ENCODE measurements around the gene NBPF15.
"Not testable (repeated sequence)": the region's sequence is repeated elsewhere in the genome, so short reads cannot be mapped to it uniquely, and the experiment has no call there.

DNA sequence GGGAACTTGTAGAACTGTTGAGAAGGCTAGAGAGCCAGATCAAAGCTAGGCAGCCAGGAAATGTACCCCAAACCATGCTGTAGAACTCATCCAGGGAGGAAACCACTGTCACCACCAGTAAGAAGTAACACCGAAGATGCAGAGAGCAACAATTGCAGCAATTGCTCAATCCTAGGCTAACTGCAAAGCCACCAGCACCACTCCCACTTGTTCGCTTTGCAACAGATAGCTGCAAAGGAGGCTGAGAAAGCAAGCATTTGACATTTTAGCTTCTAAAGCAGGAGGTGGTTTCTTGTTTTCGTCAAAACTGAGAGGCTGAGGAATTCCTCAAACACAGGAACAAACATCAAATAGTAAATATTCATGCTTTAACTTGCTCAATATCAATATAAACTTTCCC lies 89.8 kb downstream of the NBPF15 start:
- TF ChIP-seq, protein P1, sequence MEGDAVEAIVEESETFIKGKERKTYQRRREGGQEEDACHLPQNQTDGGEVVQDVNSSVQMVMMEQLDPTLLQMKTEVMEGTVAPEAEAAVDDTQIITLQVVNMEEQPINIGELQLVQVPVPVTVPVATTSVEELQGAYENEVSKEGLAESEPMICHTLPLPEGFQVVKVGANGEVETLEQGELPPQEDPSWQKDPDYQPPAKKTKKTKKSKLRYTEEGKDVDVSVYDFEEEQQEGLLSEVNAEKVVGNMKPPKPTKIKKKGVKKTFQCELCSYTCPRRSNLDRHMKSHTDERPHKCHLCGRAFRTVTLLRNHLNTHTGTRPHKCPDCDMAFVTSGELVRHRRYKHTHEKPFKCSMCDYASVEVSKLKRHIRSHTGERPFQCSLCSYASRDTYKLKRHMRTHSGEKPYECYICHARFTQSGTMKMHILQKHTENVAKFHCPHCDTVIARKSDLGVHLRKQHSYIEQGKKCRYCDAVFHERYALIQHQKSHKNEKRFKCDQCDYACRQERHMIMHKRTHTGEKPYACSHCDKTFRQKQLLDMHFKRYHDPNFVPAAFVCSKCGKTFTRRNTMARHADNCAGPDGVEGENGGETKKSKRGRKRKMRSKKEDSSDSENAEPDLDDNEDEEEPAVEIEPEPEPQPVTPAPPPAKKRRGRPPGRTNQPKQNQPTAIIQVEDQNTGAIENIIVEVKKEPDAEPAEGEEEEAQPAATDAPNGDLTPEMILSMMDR (IDR thresholded peaks at IDR 0.05): not testable (repeated sequence)
- TF ChIP-seq, protein P2, sequence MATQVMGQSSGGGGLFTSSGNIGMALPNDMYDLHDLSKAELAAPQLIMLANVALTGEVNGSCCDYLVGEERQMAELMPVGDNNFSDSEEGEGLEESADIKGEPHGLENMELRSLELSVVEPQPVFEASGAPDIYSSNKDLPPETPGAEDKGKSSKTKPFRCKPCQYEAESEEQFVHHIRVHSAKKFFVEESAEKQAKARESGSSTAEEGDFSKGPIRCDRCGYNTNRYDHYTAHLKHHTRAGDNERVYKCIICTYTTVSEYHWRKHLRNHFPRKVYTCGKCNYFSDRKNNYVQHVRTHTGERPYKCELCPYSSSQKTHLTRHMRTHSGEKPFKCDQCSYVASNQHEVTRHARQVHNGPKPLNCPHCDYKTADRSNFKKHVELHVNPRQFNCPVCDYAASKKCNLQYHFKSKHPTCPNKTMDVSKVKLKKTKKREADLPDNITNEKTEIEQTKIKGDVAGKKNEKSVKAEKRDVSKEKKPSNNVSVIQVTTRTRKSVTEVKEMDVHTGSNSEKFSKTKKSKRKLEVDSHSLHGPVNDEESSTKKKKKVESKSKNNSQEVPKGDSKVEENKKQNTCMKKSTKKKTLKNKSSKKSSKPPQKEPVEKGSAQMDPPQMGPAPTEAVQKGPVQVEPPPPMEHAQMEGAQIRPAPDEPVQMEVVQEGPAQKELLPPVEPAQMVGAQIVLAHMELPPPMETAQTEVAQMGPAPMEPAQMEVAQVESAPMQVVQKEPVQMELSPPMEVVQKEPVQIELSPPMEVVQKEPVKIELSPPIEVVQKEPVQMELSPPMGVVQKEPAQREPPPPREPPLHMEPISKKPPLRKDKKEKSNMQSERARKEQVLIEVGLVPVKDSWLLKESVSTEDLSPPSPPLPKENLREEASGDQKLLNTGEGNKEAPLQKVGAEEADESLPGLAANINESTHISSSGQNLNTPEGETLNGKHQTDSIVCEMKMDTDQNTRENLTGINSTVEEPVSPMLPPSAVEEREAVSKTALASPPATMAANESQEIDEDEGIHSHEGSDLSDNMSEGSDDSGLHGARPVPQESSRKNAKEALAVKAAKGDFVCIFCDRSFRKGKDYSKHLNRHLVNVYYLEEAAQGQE (IDR thresholded peaks at IDR 0.05; ENCODE audit: insufficient read depth in 1 of 2, low read depth in 2 of 2, low read length in 1 of 2): not testable (repeated sequence)
- TF ChIP-seq POLR2AphosphoS5 (IDR thresholded peaks at IDR 0.05; ENCODE audit: low read depth, low read length); SIN3A (IDR thresholded peaks at IDR 0.05; ENCODE audit: borderline replicate concordance, insufficient read depth, low read depth, low read length); TCF7L2 (IDR thresholded peaks at IDR 0.05; ENCODE audit: low read depth, low read length): not testable (repeated sequence)

Data from Panc1 (cell line).